Dermis blood vessel endothelial cell (primary cell): Measurements from ENCODE around the gene DPP6. TPM values are rescaled to one million over a fixed set of nuclear protein-coding genes. Genes with fewer than 3 reads are reported as not detected.

Experiments used
- DNase-seq: peaks from one replicate; pipeline ENCODE4 v3.0.0; 2010
- total RNA-seq: library from RNA; depleted of rRNA; stranded (reverse); fragments of >200 nt; gene quantifications from 2 replicates; pipeline ENCODE4 v1.2.3, GENCODE V29; 2014

The DPP6 gene
- total RNA-seq, 1 donor from 2014 or later, result not detected

DNA sequence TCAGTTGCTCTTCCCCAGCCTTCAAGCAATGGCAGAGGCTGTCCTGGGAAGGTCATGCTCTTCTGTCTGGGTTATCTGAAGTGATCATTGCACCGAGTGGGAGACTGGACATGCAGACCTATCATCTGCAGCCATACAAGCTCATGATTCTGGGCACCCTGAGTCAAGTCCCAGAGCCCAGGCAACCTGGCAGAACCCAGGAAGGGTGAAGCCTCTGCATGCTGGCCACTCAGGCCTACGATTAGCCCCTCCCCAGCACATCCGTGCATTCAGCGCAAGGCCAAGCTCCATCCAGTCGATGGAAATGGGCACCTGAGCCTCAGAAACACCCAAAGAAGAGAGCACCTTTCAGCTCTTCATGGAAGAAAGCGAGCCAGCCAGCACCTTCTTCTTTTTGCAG is 688.9 kb downstream of the DPP6 start:
- no peak for DNase-seq

DNA sequence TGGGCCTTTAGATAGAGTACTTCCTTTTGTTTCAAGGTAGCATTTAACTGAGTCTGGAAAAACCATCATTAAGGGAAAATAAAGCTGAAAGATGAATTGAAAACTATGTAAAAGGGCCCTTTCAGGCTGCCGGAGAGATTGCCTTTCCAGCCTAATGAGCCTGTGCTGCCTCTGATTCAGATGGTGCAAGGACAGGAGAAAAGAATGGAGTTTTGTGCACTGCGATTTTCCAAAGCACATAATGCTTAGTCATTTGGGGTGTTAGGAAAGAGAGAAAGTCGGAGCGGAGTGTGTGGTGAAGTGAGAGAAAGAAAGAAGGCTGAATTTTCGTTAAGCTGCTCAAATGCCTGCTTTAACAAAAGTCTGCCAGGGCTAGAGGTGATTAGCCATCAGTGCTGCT is 691.0 kb downstream of the DPP6 start:
- no peak for DNase-seq

GRCh38 chr7:154744256-154744860 is 692.2 kb downstream of the DPP6 start:
- peak; percentile 7 for DNase-seq

DNA sequence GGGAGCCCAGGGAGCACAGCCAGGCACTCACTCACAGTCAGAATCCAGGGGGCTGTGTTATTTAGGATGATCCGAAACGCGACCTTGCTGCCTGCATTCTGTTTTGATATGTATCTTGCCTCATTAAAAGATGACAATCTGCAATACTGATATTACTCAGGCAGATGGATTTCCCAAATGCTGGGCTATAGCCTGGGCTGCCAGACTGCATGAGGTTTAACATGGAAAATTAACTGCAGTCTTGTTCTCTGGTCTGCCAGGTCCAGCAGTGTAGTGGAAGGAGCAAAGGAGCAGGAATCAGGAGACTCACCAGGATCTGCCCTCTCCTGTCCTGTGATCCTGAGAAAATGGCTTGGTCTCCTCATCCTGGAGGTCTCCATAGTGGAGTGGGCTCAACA is 692.7 kb downstream of the DPP6 start:
- no peak for DNase-seq

DNA sequence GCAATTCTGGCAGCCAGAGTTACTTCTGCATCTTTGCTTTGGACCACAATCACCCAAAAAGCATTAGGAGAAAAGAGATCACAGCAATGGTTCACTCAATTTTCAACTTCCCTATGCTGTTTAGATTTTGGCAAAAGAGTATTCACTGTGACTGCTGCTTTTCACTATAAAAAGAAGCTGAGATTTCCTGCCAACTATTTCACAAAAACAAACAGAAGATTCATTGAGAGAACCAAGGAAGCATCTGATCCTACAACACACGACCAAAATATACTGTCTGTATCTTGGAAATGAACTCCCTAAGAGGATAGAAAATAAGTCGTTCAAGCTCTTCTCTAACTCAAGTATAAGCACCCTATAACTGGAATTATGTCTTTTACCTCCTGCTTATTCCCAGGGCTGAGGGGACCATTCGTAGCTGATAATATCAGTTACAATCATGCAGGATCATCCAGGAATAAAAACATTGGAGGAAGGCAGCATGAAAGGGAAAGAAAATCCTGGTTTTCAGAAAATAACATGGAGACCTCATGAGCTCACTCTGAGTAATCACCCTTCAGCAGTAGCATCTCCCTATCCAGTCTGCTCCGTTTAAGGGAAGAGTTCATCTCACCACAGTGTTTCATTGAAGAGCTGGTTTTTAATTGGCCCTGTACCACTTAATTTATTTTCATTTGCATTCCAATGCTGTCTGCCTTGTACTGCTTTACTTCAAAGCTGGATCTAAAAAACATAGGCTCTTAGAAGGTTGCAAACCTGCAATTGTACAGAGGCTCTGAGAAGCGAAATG is 694.6 kb downstream of the DPP6 start:
- DNase-seq, result no peak

DNA sequence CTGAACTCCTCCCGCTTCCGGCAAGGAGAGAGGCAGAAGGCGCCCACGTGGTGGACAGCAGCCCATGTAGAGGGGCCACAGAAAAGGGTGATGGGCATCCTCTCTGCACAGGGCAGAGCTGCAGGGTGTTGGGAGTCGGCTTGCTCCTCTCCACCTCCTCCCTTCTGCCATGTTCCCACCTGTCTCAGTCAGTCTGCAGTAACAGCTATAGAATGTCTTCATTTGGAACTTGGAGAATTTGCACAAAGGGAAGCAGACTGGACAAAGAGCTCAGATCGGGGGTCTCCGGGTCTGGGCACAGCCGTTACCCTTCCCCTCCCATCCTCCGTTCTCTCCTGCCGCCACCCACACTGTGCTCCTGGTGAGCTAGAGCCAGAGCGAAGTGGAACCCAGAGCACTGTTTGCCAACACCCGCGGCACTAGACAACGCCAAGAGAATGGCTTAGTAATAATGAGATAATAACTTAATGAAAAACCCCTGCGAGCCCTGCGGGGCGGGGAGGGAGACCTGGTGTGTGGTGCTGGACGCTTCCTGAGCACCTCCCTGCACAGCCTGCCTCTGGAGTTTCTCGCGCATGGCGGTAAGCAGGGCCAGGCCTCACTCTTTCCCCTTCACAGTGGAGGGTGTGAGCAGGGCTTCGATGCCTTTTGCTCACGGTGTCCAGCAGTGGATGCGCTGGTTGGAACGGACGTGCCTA is 696.0 kb downstream of the DPP6 start:
- DNase-seq, result no peak

DNA sequence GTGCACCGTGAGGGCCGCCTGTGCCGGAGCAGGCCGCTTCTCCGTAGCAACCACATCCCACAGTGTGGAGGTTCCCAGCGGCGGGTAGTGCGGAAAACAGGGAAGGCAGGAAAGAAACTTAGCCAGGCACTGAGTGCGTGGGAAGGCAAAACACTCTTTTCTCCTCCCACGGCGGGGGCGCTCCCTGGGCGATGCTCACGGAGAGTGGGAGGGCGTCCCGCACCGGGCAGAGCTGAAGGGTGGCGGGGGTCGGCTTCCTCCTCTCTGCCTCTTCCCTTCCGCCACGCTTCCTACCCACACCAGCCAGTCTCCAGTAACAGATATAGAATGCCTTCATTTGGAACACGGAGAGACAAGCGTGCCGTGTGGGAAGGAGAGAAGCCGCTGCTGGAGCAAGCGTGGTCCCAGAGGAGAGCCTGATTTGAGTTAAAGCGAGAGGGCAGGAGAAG is 698.2 kb downstream of the DPP6 start:
- no peak for DNase-seq

DNA sequence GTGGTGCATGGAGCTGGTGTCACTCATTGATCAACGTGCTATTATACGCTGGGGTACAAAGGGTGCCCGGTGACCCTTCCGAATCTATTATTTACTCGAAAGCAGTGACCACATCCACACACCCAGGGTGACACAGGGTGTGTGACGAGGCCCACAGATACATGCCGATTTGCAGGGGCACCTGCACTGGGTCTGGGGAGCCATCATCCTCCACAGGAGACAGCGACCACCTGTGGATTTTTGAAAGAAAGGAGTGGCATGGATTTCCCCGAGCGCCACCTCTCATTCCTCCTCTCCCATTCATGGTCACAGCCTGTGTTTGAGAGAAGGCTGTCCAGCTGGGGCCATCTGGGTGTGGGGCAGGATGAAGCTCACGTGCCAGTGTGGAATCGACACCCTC is 701.0 kb downstream of the DPP6 start:
- no peak for DNase-seq

DNA sequence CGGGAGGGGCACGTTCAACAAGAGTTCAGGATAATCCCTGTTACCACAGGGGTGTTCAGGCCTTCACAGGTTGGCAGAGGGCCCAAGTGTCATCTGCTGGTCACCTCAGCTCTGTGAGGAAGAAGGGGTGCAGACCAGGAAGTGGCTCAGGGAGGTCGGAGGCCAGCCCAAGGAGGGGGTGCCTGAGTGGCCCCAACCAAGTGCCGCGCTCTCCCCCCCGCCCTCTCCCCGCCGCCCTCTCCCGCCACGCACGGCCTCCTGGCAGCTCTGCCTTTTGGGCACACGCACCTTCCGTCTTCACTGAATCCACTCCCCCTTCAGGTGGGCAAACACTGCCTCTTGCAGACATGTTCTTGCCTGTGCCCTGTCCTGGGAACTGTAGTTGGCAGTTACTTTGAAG is 705.6 kb downstream of the DPP6 start:
- DNase-seq, result no peak

- no peak for DNase-seq
Measured at GRCh38 chr7:154759989-154760388, 707.8 kb downstream of the DPP6 start.

- no peak for DNase-seq
Measured at GRCh38 chr7:154765118-154765517, 712.9 kb downstream of the DPP6 start.

GRCh38 chr7:154767142-154767541 is 714.9 kb downstream of the DPP6 start:
- no peak for DNase-seq

GRCh38 chr7:154767821-154768415 is 715.7 kb downstream of the DPP6 start:
- DNase-seq, result no peak

- DNase-seq, result no peak
Measured at GRCh38 chr7:154769001-154769400, 716.8 kb downstream of the DPP6 start.

DNA sequence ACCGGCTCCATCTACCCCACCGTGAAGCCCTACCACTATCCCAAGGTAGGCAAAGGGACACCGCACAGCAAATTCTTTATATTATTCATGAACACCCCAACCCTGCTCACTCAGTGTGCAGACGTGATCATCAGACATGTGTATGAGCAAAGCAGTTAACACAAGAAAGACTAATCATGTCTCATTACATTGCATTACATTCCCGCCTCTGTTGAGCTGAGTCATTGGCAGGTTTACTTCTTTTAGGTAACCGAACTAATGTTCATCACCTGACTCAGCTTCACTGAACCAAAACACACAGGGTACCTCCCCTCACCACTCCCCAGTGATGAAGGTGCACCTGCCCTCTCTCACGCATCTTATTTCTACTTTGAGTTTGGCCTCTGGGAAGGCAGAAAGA is 717.3 kb downstream of the DPP6 start:
- DNase-seq, result no peak

DNA sequence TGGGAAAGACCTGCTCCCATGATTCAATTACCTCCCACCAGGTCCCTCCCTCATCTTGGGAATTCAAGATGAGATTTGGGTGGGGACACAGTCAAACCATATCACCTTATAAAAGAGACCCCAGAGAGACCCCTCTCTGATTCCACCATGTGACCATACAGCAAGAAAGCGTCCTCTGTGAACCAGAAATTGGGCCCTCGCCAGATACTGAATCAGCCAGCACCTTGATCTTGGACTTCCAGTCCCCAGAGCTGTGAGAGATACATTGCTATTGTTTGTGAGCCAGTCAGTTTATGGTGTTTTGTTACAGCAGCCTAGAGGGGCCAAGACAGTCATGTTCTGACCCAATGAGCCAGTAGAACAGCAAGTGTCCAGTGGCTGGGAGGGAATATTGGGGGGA is 718.2 kb downstream of the DPP6 start:
- DNase-seq, result no peak

DNA sequence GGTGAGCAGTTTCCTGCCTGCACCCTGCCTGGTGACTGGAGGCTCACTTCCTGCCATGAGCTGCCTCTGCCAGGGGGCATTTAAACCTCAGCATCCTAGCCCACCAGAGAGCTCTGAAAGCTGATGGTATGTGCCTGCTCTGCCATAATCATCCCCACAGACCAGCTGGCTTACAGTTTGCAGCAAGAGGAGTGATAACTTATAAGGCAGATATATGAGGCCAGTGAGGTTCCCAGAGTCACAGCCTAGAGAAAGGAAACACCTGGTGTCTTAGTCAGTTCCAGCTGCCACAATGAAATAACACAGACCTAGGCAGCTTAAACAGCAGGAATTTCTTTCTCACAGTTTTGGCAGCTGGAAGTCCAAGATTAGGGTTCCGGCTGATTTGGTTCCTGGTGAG is 718.8 kb downstream of the DPP6 start:
- DNase-seq, result no peak

GRCh38 chr7:154774303-154774969 is 722.2 kb downstream of the DPP6 start:
- DNase-seq, result no peak

- DNase-seq, result no peak
Measured at GRCh38 chr7:154775681-154776080, 723.5 kb downstream of the DPP6 start.

- DNase-seq, result no peak
Measured at GRCh38 chr7:154776350-154776749, 724.2 kb downstream of the DPP6 start.

DNA sequence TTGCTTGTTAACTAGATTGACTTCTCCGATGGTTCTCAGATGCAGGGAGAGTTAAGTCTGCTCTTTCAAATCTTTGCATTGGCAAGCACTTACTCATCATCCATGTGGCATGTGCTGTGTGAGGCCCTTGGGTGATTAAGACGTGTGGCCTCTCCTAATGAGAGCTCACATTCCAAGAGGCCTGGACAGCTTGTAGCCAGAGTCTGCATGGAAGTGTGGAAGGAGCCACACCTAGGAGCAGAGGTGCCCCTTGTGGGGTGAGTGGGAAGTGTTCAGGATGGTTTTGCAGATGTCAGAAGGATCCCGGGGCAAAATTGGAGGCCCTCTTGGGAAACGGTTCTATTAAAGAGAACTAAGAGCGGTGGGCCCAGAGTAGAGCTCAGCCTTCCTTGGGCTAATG is 724.8 kb downstream of the DPP6 start:
- no peak for DNase-seq

DNA sequence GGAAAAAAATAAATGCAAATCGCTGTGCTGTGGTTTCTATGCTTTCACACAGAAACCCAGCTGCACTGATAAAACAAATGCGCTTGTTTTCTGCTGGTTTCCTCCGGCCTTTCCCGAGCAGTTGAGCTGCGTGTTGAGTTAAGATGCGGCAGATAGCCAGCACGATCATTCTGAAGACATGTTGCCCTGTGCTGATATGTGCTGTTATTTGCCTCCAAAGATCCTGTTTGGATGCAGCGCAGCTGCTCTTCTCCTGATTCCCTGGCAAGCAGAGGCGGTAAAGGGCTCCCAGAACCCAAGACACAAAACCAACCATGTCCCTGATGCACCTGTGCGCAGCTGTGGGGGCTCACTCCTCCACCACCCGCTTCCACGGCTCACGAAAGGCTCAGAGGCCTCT is 725.3 kb downstream of the DPP6 start:
- no peak for DNase-seq

DNA sequence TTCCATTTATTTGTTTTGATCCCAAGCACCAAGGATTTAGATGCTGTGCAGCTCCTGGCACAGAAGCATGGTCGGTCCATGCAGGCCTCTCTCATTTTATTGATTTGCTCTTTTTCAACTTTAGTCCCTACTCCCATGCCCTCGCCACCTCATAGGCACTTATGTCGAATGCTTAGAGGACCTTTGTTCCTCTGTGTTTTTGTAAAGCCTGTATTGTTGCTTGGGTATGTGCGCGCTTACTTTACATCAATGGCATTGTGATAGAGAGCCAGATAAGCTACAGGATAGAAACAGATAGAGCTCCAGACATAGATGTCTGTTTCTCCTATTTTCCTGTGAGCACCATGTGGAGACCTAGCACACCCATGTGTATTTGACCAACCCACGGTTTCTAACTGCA is 725.7 kb downstream of the DPP6 start:
- no peak for DNase-seq
